MM.1S (cell line): ENCODE measurements around the gene UBE2QL1.

ENCODE experiments used
- EZH2 ChIP-seq: fragments of 300-600 bp; sonication (generic); optimal IDR thresholded peaks from 2 replicates; pipeline ENCODE3; 2017; ENCODE audit warnings: low read depth, mild to moderate bottlenecking, antibody characterized with exemption, low read length, mixed read lengths
- EZH2phosphoT487 ChIP-seq: fragments of 300-600 bp; sonication (generic); IDR thresholded peaks from 2 replicates; pipeline ENCODE4 v1.6.1; 2018; ENCODE audit warnings: antibody characterized with exemption, low read length
- TF ChIP-seq, protein P1 (sequence below): fragments of 300-600 bp; sonication (generic); IDR thresholded peaks from 2 replicates; pipeline ENCODE4 v1.5.1; 2016; ENCODE audit warnings: antibody characterized with exemption, low read length, mixed read lengths

GRCh38 chr5:6401410-6401809 is 47.2 kb upstream of the UBE2QL1 start:
- TF ChIP-seq, protein P1, sequence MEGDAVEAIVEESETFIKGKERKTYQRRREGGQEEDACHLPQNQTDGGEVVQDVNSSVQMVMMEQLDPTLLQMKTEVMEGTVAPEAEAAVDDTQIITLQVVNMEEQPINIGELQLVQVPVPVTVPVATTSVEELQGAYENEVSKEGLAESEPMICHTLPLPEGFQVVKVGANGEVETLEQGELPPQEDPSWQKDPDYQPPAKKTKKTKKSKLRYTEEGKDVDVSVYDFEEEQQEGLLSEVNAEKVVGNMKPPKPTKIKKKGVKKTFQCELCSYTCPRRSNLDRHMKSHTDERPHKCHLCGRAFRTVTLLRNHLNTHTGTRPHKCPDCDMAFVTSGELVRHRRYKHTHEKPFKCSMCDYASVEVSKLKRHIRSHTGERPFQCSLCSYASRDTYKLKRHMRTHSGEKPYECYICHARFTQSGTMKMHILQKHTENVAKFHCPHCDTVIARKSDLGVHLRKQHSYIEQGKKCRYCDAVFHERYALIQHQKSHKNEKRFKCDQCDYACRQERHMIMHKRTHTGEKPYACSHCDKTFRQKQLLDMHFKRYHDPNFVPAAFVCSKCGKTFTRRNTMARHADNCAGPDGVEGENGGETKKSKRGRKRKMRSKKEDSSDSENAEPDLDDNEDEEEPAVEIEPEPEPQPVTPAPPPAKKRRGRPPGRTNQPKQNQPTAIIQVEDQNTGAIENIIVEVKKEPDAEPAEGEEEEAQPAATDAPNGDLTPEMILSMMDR: no peak
- TF ChIP-seq EZH2 (no peak), EZH2phosphoT487 (no peak)
